ENCODE data around the gene TPSAB1. TPM values are rescaled to one million over a fixed set of nuclear protein-coding genes. Genes with fewer than 3 reads are reported as not detected.

TPSAB1 gene
- total and polyA plus RNA-seq, 8 donors = 1.1 to 17.0 (median 4.9) TPM

- intact Hi-C loops (cut with DNase I) = no loop called here
- Histone ChIP-seq H3K9me3 (no peaks in the 10 kb centered on the region), H3K27ac (no peak overlapping the region), H3K27me3 (no peaks in the 10 kb centered on the region), H3K4me1 (no peaks in the 10 kb centered on the region), H3K4me3 (no peak overlapping the region), H3K36me3 (no peaks in the 10 kb centered on the region)
- DNase-seq (peak in 2 of 6 donors; percentile 24 to 73), FAIRE-seq (no peak), ATAC-seq (no peak)
- 57 to 70% methylated on average over 22 of the region's 22 CpGs for WGBS, 2 donors
- TF ChIP-seq CTCF (IDR thresholded peaks at IDR 0.05) = no peak
Measured at GRCh38 chr16:1256874-1257322, 16.4 kb downstream of the TPSAB1 start.

- WGBS, 2 donors = 71 to 74% methylated on average over 34 of the region's 34 CpGs
- intact Hi-C loops (cut with DNase I) = no loop called here
- Histone ChIP-seq H3K27me3 (no peaks in the 10 kb centered on the region), H3K4me3 (no peak overlapping the region), H3K36me3 (no peaks in the 10 kb centered on the region), H3K4me1 (no peaks in the 10 kb centered on the region), H3K9me3 (no peaks in the 10 kb centered on the region), H3K27ac (no peak overlapping the region)
- no peak for FAIRE-seq
- DNase-seq = peak in 1 of 6 donors; percentile 63
- ATAC-seq = no peak
- no peak for TF ChIP-seq CTCF (IDR thresholded peaks at IDR 0.05)
Measured at GRCh38 chr16:1257561-1258224, 17.2 kb downstream of the TPSAB1 start.

- WGBS, 2 donors = 41 to 53% methylated on average over 12 of the region's 12 CpGs
- H3K27me3 ChIP-seq = peaks cover 0 to 5% (median 0%) of the 10 kb centered on the region in 4 donors
- peak in 1 of 6 donors; percentile 78 for DNase-seq
Measured at GRCh38 chr16:1258225-1258600, 17.7 kb downstream of the TPSAB1 start.

GRCh38 chr16:1258906-1259759 is 18.6 kb downstream of the TPSAB1 start:
- Histone ChIP-seq H3K36me3 (no peaks in the 10 kb centered on the region), H3K27me3 (peaks cover 0 to 5% (median 0%) of the 10 kb centered on the region in 4 donors), H3K27ac (no peak overlapping the region), H3K4me3 (peak overlapping the region in 1 of 4 donors; percentile 28), H3K9me3 (no peaks in the 10 kb centered on the region), H3K4me1 (no peaks in the 10 kb centered on the region)
- FAIRE-seq (no peak), ATAC-seq (peak; percentile 32 to 49 (median 45)), DNase-seq (peak in 3 of 6 donors; percentile 37 to 74 (median 72))
- no peak for TF ChIP-seq CTCF (IDR thresholded peaks at IDR 0.05)
- intact Hi-C loops (cut with DNase I) = no loop called here
- WGBS, 2 donors = 8 to 11% methylated on average over 35 to 42 of the region's 42 CpGs

More at GRCh38 chr16:1258225-1258600, 17.7 kb downstream of the TPSAB1 start:
- no peak for FAIRE-seq
- peak in 1 of 4 donors; percentile 13 for ATAC-seq
- no peak overlapping the region for H3K27ac ChIP-seq
- intact Hi-C loops (cut with DNase I) = no loop called here
- no peak for TF ChIP-seq CTCF (IDR thresholded peaks at IDR 0.05)
- H3K9me3 ChIP-seq = no peaks in the 10 kb centered on the region
- no peaks in the 10 kb centered on the region for H3K36me3 ChIP-seq
- H3K4me3 ChIP-seq = no peak overlapping the region
- no peaks in the 10 kb centered on the region for H3K4me1 ChIP-seq
